VCaP (cell line): ENCODE results near the gene C2CD2.

ENCODE experiments used
- H3K27ac ChIP-seq: fragments of 450-650 bp; 2 replicates; pipeline ENCODE4 v1.5.1; 2017
- CTCF ChIP-seq: fragments of 450-650 bp; conservative IDR thresholded peaks from 2 replicates; pipeline ENCODE4 v1.5.1; 2017; ENCODE audit warnings: mild to moderate bottlenecking, moderate library complexity

The C2CD2 gene

DNA sequence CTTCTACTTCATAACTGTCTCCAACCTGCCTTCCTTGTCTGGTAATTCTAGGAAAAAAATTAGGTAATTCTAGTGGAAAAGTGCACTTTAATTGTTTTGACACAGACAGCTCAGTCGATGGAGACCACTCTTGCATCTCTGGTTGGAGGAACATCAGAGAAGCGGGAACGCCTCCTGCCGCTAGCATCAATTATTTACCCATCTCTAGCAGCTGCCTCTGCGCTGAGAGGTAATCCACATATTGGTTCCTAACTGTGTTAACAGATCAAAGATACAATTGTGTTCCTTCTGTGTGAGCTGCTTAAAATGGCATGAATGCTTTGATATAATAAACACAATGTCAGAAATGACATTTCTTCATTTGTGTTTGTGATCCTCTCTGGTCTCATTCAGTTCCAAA, 33.3 kb downstream of the C2CD2 start:
- TF ChIP-seq CTCF = no peak
- H3K27ac ChIP-seq = no peak overlapping the region

DNA sequence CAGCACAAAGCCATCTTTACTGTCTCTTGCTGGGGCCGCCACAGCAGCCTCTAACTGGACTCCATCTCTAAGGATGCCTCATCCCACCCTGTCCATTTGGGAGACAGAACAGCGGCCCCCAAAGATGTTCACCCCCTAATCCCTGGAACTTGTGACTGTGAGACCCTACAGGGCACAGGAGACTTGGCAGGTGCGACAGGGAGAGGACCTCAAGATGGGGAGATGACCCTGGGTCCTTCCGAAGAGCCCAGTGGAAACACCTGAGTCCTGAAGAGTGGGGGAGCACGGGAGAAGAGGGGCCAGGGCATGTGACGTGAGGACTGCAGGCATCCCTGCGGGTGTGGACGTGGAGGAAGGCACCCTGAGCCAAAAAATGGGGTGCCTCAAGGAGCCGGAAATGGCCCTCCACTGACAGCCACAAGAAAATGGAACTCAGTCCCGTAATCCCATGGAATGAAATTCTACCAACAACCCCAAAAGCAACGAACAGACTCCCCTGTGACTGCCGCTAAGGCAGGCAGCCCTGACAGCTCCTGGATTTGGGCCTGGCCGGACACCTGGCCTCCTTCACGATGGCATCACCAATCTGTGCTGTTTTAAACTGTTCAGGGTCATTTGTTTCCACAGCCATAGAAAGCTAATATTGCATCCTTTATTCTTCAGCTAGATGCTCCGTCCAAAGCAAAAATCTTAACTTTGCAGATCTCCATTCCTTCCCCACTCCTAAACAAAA, 34.0 kb downstream of the C2CD2 start:
- no peak overlapping the region for H3K27ac ChIP-seq
- no peak for TF ChIP-seq CTCF

DNA sequence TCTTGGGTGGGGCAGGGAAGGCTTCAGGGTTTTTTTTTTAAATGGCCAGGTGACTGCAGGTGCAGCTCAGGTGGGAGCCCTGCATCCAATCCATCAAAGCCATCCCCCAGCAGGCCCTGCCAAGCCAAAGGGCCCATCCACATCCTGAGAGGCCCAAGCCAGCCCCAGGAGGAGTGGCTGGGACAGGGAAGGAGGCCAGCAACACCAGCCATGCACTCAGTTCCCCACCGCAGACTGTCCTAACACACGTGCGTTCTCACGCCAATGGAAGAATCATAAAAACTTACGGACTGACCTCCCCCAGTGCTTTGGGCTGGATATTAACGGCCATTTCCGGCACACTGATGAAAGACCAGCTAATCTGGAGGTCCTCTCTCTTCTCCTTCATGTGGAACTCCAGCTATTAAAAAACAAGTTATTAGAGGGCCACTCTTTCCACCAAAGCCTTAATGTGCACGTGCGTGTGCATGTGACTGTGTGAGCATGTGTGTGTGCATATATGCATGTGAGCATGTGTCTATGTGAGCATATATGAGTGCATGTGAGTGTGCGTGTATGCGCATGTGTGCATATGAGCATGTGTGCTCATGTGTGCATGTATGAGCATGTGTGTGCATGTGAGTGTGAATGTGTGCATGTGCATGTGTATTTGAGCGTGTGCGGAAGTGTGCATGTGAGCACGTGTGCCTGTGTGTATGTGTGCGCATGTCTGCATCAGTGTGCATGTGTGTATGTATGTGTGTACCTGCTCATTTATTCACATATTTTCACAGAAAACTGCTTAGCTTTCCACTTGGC, 35.1 kb downstream of the C2CD2 start:
- TF ChIP-seq CTCF = no peak
- no peak overlapping the region for H3K27ac ChIP-seq

- no peak for TF ChIP-seq CTCF
- H3K27ac ChIP-seq = no peak overlapping the region
Measured at GRCh38 chr21:41917531-41917930, 36.3 kb downstream of the C2CD2 start.

DNA sequence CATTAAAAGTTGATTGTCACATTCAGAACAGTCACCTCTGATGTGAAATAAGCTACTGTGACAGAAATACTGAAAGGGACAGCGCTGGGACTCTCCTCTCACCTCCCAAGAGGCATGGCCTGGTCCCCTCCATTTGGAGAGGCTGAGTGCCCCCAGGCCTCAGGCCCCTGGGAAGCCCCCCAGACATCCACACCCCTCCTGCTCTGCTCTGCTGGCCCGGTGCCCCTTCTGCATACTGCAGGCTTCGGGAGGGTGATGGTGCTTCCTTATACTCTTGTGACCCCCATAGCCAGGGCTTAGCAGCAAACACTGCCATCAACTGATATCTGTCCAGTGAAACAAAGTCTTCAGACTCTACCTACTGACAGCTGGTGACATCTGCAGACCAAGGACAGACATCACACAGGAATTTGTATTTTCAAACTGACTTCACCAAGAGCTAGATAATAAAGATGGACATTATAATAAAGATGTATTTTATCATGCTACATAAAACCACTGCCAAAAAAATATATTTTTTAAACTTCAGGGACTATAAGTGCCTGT, 36.9 kb downstream of the C2CD2 start:
- no peak for TF ChIP-seq CTCF
- no peak overlapping the region for H3K27ac ChIP-seq

GRCh38 chr21:41914965-41915364, 38.9 kb downstream of the C2CD2 start:
- no peak for TF ChIP-seq CTCF
- no peak overlapping the region for H3K27ac ChIP-seq

GRCh38 chr21:41914358-41914757, 39.5 kb downstream of the C2CD2 start:
- TF ChIP-seq CTCF = no peak
- no peak overlapping the region for H3K27ac ChIP-seq
